KMS-11 (cell line): ENCODE results near the gene PLEKHS1.

Experiments
- H2AFZ ChIP-seq: fragments of 200-600 bp; sonication (generic); 2 replicates; pipeline ENCODE4 v1.6.1; 2016; ENCODE audit warnings: antibody characterized with exemption, mixed run types, low read depth
- H3K27ac ChIP-seq: fragments of 200-600 bp; sonication (generic); 2 replicates; pipeline ENCODE4 v1.6.1; 2016; ENCODE audit warnings: mild to moderate bottlenecking, mixed run types
- H3K27me3 ChIP-seq: fragments of 200-600 bp; sonication (generic); 2 replicates; pipeline ENCODE4 v1.6.1; 2017; ENCODE audit warnings: mild to moderate bottlenecking, low read depth, mixed run types, moderate library complexity; ENCODE audit not compliant: insufficient read depth
- H3K36me3 ChIP-seq: fragments of 200-600 bp; sonication (generic); 2 replicates; pipeline ENCODE4 v1.6.1; 2017; ENCODE audit warnings: mild to moderate bottlenecking, mixed run types; ENCODE audit not compliant: insufficient read depth
- H3K4me1 ChIP-seq: fragments of 200-600 bp; sonication (generic); 2 replicates; pipeline ENCODE4 v1.6.1; 2016; ENCODE audit warnings: mild to moderate bottlenecking, low read depth, mixed run types; ENCODE audit not compliant: poor library complexity, severe bottlenecking
- H3K4me2 ChIP-seq: fragments of 200-600 bp; sonication (generic); 2 replicates; pipeline ENCODE4 v1.7.0; 2016; ENCODE audit warnings: mild to moderate bottlenecking, mixed run types
- H3K4me3 ChIP-seq: fragments of 200-600 bp; sonication (generic); IDR thresholded peaks from 2 replicates; pipeline ENCODE4 v1.6.1; 2017; ENCODE audit warnings: low read depth, low read length, mixed read lengths; ENCODE audit not compliant: insufficient read depth
- H3K79me2 ChIP-seq: fragments of 200-600 bp; sonication (generic); 2 replicates; pipeline ENCODE4 v1.6.1; 2016; ENCODE audit warnings: low read depth, mixed run types; ENCODE audit not compliant: insufficient read depth
- H3K9ac ChIP-seq: fragments of 200-600 bp; sonication (generic); 2 replicates; pipeline ENCODE4 v1.6.1; 2016; ENCODE audit warnings: mild to moderate bottlenecking, mixed run types
- H4K20me1 ChIP-seq: fragments of 200-600 bp; sonication (generic); 2 replicates; pipeline ENCODE4 v1.6.1; 2016; ENCODE audit warnings: mild to moderate bottlenecking, mixed run types; ENCODE audit not compliant: insufficient read depth
- CTCF ChIP-seq: fragments of 200-600 bp; sonication (generic); conservative IDR thresholded peaks from 2 replicates; pipeline ENCODE4 v1.6.1; 2017; ENCODE audit warnings: low read depth, mild to moderate bottlenecking, antibody characterized with exemption, low read length, moderate library complexity, mixed read lengths

Gene PLEKHS1

DNA sequence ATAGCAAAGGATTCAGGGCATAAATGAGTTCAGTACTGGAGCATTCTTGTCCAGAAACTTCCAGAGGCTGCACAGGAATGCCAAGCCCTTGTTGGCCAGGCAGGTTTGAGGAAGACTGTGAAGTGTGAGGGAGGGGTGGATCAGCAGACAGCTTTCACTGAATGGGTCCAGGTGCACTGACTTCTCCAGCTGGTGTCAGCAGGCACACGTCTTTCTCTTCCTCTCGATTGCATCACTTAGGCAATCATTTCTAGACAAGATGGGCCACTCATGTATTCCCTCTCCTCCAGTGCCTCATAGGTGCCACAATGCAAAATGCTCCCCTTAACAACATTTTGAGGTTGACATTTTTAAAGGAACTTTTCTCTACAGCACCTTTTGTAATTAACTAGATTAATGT is 15.6 kb upstream of the PLEKHS1 start:
- Histone ChIP-seq H3K9ac (no peak overlapping the region), H3K27me3 (no peaks in the 10 kb centered on the region), H3K79me2 (no peaks in the 10 kb centered on the region), H3K4me3 (no peak overlapping the region), H3K4me1 (peaks cover 29% of the 10 kb centered on the region), H2AFZ (no peak overlapping the region), H3K36me3 (no peaks in the 10 kb centered on the region), H3K27ac (no peak overlapping the region), H4K20me1 (no peaks in the 10 kb centered on the region), H3K4me2 (no peak overlapping the region)
- no peak for TF ChIP-seq CTCF

DNA sequence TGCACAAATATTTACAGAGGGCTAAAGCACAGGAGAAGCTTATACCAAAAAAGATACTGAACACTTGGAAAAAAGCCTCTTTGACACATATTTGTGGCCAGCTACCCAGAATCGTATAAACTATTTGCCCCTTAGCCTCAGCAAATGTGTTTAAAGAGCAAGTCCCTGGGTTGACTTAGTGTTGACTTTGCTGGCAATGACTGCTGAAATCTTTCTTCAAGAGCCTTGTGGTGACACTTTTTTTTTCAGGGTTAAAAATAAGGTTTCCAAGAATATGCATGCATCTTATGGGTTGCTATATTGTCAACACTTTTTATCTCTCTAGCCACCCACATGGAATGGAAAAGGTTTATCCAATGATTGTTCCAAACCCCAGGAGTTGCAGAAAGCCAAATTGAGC is 14.9 kb upstream of the PLEKHS1 start:
- no peaks in the 10 kb centered on the region for H3K27me3 ChIP-seq
- no peaks in the 10 kb centered on the region for H3K36me3 ChIP-seq
- no peak for TF ChIP-seq CTCF
- H3K4me2 ChIP-seq = no peak overlapping the region
- no peaks in the 10 kb centered on the region for H3K79me2 ChIP-seq
- no peak overlapping the region for H3K27ac ChIP-seq
- H4K20me1 ChIP-seq = no peaks in the 10 kb centered on the region
- H3K4me3 ChIP-seq = no peak overlapping the region
- H3K4me1 ChIP-seq = peaks cover 26% of the 10 kb centered on the region
- no peak overlapping the region for H2AFZ ChIP-seq
- no peak overlapping the region for H3K9ac ChIP-seq

GRCh38 chr10:113739031-113739430 is 12.5 kb upstream of the PLEKHS1 start:
- H3K27ac ChIP-seq = no peak overlapping the region
- H3K4me3 ChIP-seq = no peak overlapping the region
- no peaks in the 10 kb centered on the region for H3K36me3 ChIP-seq
- H3K4me2 ChIP-seq = no peak overlapping the region
- no peaks in the 10 kb centered on the region for H4K20me1 ChIP-seq
- no peak overlapping the region for H2AFZ ChIP-seq
- TF ChIP-seq CTCF = no peak
- H3K27me3 ChIP-seq = no peaks in the 10 kb centered on the region
- H3K79me2 ChIP-seq = no peaks in the 10 kb centered on the region
- peaks cover 17% of the 10 kb centered on the region for H3K4me1 ChIP-seq
- H3K9ac ChIP-seq = no peak overlapping the region

- H3K27ac ChIP-seq = no peak overlapping the region
- no peak overlapping the region for H3K4me2 ChIP-seq
- TF ChIP-seq CTCF = no peak
- no peak overlapping the region for H3K4me3 ChIP-seq
- H3K9ac ChIP-seq = no peak overlapping the region
- peaks cover 17% of the 10 kb centered on the region for H3K4me1 ChIP-seq
- no peaks in the 10 kb centered on the region for H3K27me3 ChIP-seq
- H2AFZ ChIP-seq = no peak overlapping the region
- no peaks in the 10 kb centered on the region for H4K20me1 ChIP-seq
- H3K36me3 ChIP-seq = no peaks in the 10 kb centered on the region
- no peaks in the 10 kb centered on the region for H3K79me2 ChIP-seq
These were observed 11.9 kb upstream of the PLEKHS1 start for GRCh38 chr10:113739577-113739976.

DNA sequence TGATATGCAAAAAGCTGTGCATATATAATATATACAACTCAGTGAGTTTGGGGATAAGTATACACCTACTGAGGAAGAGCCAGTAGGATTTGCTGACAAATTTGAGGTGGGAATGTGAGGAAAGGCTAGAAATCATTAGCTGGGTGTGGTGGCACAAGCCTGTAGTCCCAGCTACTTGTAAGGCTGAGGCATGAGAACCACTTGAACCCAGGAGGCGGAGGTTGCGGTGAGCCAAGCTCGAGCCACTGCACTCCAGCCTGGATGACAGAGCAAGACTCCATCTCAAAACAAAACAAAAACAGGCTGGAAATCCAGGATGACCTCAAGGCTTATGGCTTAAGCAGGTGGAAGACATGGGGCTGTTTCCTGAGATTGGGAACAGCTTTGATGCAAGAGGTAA is 10.6 kb upstream of the PLEKHS1 start:
- Histone ChIP-seq H2AFZ (no peak overlapping the region), H3K79me2 (no peaks in the 10 kb centered on the region), H3K27ac (no peak overlapping the region), H4K20me1 (no peaks in the 10 kb centered on the region), H3K27me3 (no peaks in the 10 kb centered on the region), H3K9ac (no peak overlapping the region), H3K4me3 (no peak overlapping the region), H3K36me3 (no peaks in the 10 kb centered on the region), H3K4me1 (peaks cover 9% of the 10 kb centered on the region), H3K4me2 (no peak overlapping the region)
- TF ChIP-seq CTCF = no peak
